B cell (primary cell): Measurements from ENCODE around the gene FTO. TPM values are rescaled to one million over a fixed set of nuclear protein-coding genes. Genes with fewer than 3 reads are reported as not detected.

Experiments used
- ATAC-seq: fragments of 200-7000 bp; cut with Tn5 transposase; one replicate; pipeline ENCODE4 v1.10.0; 2021; ENCODE audit warnings: low read depth, mild to moderate bottlenecking, moderate number of reproducible peaks, moderate library complexity
- CTCF ChIA-PET: fragments of 350-600 bp; sonication (Branson Sonifier 250); formaldehyde crosslinking; loops from one replicate; lab custom pipeline; 2021; ENCODE audit warnings: antibody characterized with exemption, inconsistent platforms; lab: Charles Lee
- POLR2A ChIA-PET: fragments of 350-600 bp; sonication (Branson Sonifier 250); formaldehyde crosslinking; loops from one replicate; lab custom pipeline; 2021; ENCODE audit warnings: antibody characterized with exemption; lab: Charles Lee
- DNase-seq: peaks from one replicate; pipeline ENCODE4 v3.0.0; 2013
- H2AFZ ChIP-seq: 2 replicates; pipeline ENCODE4 v1.6.1; 2012; ENCODE audit warnings: mild to moderate bottlenecking, low read depth, low read length; ENCODE audit not compliant: insufficient read depth, poor library complexity, severe bottlenecking
- H3K27ac ChIP-seq, 2 donors: 1 replicate in 1 of 2; 2 replicates in 1 of 2; pipeline ENCODE4 v1.5.1; 2012 to 2013; ENCODE audit warnings: low read length in 2 of 2, mild to moderate bottlenecking in 2 of 2, moderate library complexity in 1 of 2
- H3K27me3 ChIP-seq, 4 experiments: fragments of 200-600 bp in 1 of 4; sonication (generic) in 1 of 4; replicated peaks in 1 of 4; 1 replicate in 2 of 4; 2 replicates in 2 of 4; pipeline versions ENCODE4 v1.6.1 to v1.7.0; 2013 to 2016; ENCODE audit warnings: low read length in 3 of 4, mild to moderate bottlenecking in 2 of 4, mixed read lengths in 1 of 4, moderate library complexity in 1 of 4; ENCODE audit not compliant: insufficient read depth in 4 of 4, control insufficient read depth in 3 of 4; ENCODE audit errors: control extremely low read depth in 1 of 4
- H3K36me3 ChIP-seq, 2 experiments: replicated peaks in 1 of 2; 1 replicate in 1 of 2; 2 replicates in 1 of 2; pipeline versions ENCODE4 v1.6.1 to v1.7.1; 2013; ENCODE audit warnings: low read length in 1 of 2; ENCODE audit not compliant: insufficient read depth in 2 of 2, control insufficient read depth in 1 of 2; ENCODE audit errors: control extremely low read depth in 1 of 2, extremely low read depth in 1 of 2
- H3K4me1 ChIP-seq, 2 donors: fragments of 200-600 bp in 1 of 2; sonication (generic) in 1 of 2; 1 replicate in 1 of 2; 2 replicates in 1 of 2; pipeline versions ENCODE4 v1.5.1 to v1.6.1; 2013 to 2017; ENCODE audit warnings: low read length in 2 of 2; ENCODE audit not compliant: control insufficient read depth in 2 of 2, insufficient read depth in 2 of 2
- H3K4me2 ChIP-seq: replicated peaks from 2 replicates; pipeline ENCODE3; 2012; ENCODE audit warnings: mild to moderate bottlenecking, low read depth, low read length; ENCODE audit not compliant: poor library complexity, severe bottlenecking
- H3K4me3 ChIP-seq, 5 experiments: fragments of 200-600 bp in 1 of 5; sonication (generic) in 1 of 5; 1 replicate in 3 of 5; 2 replicates in 2 of 5; pipeline versions ENCODE4 v1.5.1 to v1.7.0; 2011 to 2016; ENCODE audit warnings: low read length in 4 of 5, mild to moderate bottlenecking in 4 of 5, low read depth in 2 of 5, control low read depth in 1 of 5, moderate library complexity in 1 of 5; ENCODE audit not compliant: insufficient read depth in 1 of 5; ENCODE audit errors: control extremely low read depth in 1 of 5, extremely low read depth in 1 of 5
- H3K79me2 ChIP-seq: fragments of 200-600 bp; sonication (generic); one replicate; pipeline ENCODE4 v1.6.0; 2016; ENCODE audit warnings: low read length; ENCODE audit not compliant: control insufficient read depth, insufficient read depth
- H3K9ac ChIP-seq: fragments of 200-600 bp; sonication (generic); 2 replicates; pipeline ENCODE4 v1.6.1; 2017; ENCODE audit warnings: mild to moderate bottlenecking, low read length, moderate library complexity
- H3K9me3 ChIP-seq, 3 donors: one replicate each; pipeline versions ENCODE4 v1.6.1 to v1.7.1; 2013; ENCODE audit warnings: low read length in 2 of 3; ENCODE audit not compliant: control insufficient read depth in 2 of 3, insufficient read depth in 1 of 3; ENCODE audit errors: control extremely low read depth in 1 of 3
- H4K20me1 ChIP-seq: 2 replicates; pipeline ENCODE4 v1.6.0; 2012; ENCODE audit warnings: mild to moderate bottlenecking, low read length; ENCODE audit not compliant: insufficient read depth, control insufficient read depth, poor library complexity, severe bottlenecking
- H3K27ac Mint-ChIP-seq: one replicate; pipeline ENCODE4 v1.8.0; 2021; ENCODE audit warnings: mixed read lengths
- H3K27me3 Mint-ChIP-seq: one replicate; pipeline ENCODE4 v1.8.0; 2021; ENCODE audit warnings: mixed read lengths
- H3K4me1 Mint-ChIP-seq: one replicate; pipeline ENCODE4 v1.8.0; 2021; ENCODE audit warnings: mixed read lengths
- H3K4me3 Mint-ChIP-seq: one replicate; pipeline ENCODE4 v1.8.0; 2021; ENCODE audit warnings: mixed read lengths
- H3K9me3 Mint-ChIP-seq: one replicate; pipeline ENCODE4 v1.8.0; 2022; ENCODE audit warnings: mixed read lengths; ENCODE audit not compliant: insufficient read depth
- CTCF ChIP-seq: fragments of 200-600 bp; IDR thresholded peaks from one replicate; pipeline ENCODE4 v1.8.0; 2022; ENCODE audit warnings: antibody characterized with exemption, mild to moderate bottlenecking
- EZH2 ChIP-seq: IDR thresholded peaks from 2 replicates; pipeline ENCODE4 v1.6.1; 2012; ENCODE audit warnings: borderline replicate concordance, low read depth, mild to moderate bottlenecking, moderate library complexity, low read length; ENCODE audit not compliant: insufficient read depth, poor library complexity, severe bottlenecking
- WGBS: methylation state at CpG from one replicate; pipeline ENCODE4 v1.1.5; 2013; ENCODE audit warnings: missing lambda C conversion rate; ENCODE audit not compliant: insufficient coverage; 5-methylcytosine and 5-hydroxymethylcytosine counted together
- intact Hi-C: fragments of 100-400 bp; cut with micrococcal nuclease; formaldehyde crosslinking; loops from one replicate; pipeline ENCODE4 v1.10.0; 2022
- polyA plus RNA-seq: library from polyadenylated mRNA; depleted of rRNA; stranded (reverse); fragments of >200 nt; gene quantifications from 2 replicates; pipeline ENCODE4 v1.2.3, GENCODE V29; 2012
- total RNA-seq, 2 donors: library from RNA; stranded (reverse); fragments of 120-200 nt in 1 of 2; gene quantifications; 1 replicate in 1 of 2; 2 replicates in 1 of 2; pipeline versions ENCODE4 v1.2.3 to v1.2.4, GENCODE V29; 2013 to 2022

FTO gene
- total and polyA plus RNA-seq, 2 donors (not counting 1 experiment from before 2014, with no cell fraction given): 26.5 to 68.5 TPM

DNA sequence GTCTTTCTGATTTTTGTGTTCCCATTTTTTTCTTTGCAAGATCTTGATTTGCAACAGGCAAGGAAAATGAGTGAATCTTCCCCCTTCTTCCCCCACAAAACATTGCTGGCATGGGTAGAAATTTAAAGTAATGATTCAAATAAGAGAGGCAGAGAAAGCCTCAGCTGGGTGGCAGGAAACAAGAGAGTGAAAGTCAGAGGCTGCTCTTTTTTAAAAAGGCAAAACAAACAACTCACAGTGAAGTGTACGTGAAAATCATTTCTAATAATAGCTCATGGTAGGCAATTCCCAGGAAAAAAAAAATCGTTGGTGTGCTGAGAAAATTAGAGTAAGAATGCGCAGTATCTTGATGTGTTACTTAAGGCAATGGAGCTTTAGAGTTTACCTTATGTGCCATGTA is 229.5 kb downstream of the FTO start:
- ATAC-seq: no peak
- CTCF ChIA-PET: interaction anchor here (1.9 kb wide), 1 partner anchor 12 kb away, joined by 4 read pairs; no protein-coding TSS in a partner anchor
- DNase-seq: no peak
- Histone ChIP-seq H3K9me3 (no peaks in the 10 kb centered on the region), H3K4me3 (no peak overlapping the region), H3K4me1 (no peaks in the 10 kb centered on the region), H2AFZ (no peak overlapping the region), H4K20me1 (no peaks in the 10 kb centered on the region), H3K4me2 (no peak overlapping the region), H3K27ac (no peak overlapping the region), H3K79me2 (no peaks in the 10 kb centered on the region), H3K36me3 (peaks cover 7 to 13% of the 10 kb centered on the region in 2 experiments), H3K27me3 (no peaks in the 10 kb centered on the region), H3K9ac (no peak overlapping the region)
- Mint-ChIP-seq H3K4me3 (no peak overlapping the region), H3K9me3 (no peaks in the 10 kb centered on the region), H3K27ac (no peak overlapping the region), H3K4me1 (no peaks in the 10 kb centered on the region), H3K27me3 (no peaks in the 10 kb centered on the region)
- intact Hi-C loops: no loop called here
- TF ChIP-seq EZH2: no peak
- no CpG with 5 or more reads among the region's 3 CpGs for WGBS
- POLR2A ChIA-PET: no interaction called here

GRCh38 chr16:53936052-53936451 is 232.1 kb downstream of the FTO start:
- ChIA-PET CTCF (no interaction called here), POLR2A (no interaction called here)
- H4K20me1 ChIP-seq: no peaks in the 10 kb centered on the region
- Mint-ChIP-seq H3K4me1 (no peaks in the 10 kb centered on the region), H3K9me3 (no peaks in the 10 kb centered on the region), H3K27me3 (no peaks in the 10 kb centered on the region), H3K4me3 (no peak overlapping the region), H3K27ac (no peak overlapping the region)
- no peak for DNase-seq
- H3K27me3 ChIP-seq: no peaks in the 10 kb centered on the region
- no CpG with 5 or more reads among the region's 2 CpGs for WGBS
- no peaks in the 10 kb centered on the region for H3K4me1 ChIP-seq
- H3K4me2 ChIP-seq: no peak overlapping the region
- no peak overlapping the region for H2AFZ ChIP-seq
- TF ChIP-seq EZH2: no peak
- TF ChIP-seq CTCF: no peak
- no peak overlapping the region for H3K27ac ChIP-seq
- intact Hi-C loops: no loop called here
- H3K9ac ChIP-seq: no peak overlapping the region
- H3K4me3 ChIP-seq: no peak overlapping the region
- H3K9me3 ChIP-seq: no peaks in the 10 kb centered on the region
- no peak for ATAC-seq
- H3K79me2 ChIP-seq: no peaks in the 10 kb centered on the region
- peaks cover 7 to 13% of the 10 kb centered on the region in 2 experiments for H3K36me3 ChIP-seq
